ENCODE results near the gene PGF.
A peak's percentile ranks its signal among the peaks of the same experiment; 100 is the strongest.

Gene PGF

DNA sequence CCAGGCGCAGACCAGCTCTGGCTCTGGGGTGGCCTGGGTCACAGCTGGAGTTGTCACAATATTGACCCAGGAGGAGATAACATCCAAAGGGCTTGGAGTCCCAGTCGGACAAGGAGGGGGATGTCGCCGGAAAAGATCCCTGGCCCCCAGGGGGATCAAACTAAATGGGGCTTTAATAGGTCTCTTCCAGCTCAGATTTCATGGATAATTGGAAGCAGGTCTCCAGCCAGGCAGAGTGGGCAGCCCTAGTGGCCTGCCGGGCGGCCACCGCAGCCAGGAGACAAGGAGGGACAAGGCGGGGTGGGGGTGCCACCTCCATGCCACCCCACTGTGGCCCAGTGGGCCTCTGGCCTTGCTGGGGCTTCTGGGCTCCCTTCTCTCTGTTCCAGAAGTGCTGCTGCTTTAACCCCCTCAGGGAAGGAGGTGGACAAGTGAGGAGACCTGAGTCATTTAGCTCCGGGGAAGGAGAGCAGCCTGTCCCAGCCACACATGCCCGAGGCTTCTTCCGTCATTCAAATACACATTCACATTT is 23.1 kb upstream of the PGF start:
- DNase-seq (ENCODE audit: low read depth in 2 of 2), result no peak

DNA sequence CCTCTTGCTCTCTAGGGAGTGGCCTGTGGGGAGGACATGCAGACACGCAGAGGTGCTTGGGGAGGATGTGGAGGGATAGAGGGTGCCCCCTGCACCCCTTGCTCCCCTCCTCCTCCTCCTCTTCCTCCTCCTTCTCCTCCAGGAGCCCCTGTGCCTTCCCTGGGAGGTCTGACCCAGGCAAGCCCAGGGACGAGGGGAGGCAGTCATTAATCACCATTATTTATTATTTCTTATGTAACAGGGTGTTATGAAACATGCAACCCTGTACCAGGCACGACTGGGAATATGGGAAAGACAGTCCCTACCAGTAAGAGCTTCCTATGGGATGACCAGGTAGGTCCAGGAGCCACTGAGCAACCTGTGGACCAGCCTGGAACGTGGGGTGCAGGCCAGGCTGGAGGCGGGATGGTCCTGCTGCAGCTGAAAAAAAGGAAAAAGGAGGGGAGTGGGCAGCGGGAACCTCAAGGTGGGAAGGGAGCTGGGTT is 22.5 kb upstream of the PGF start:
- DNase-seq (ENCODE audit: low read depth in 2 of 2), result no peak

DNA sequence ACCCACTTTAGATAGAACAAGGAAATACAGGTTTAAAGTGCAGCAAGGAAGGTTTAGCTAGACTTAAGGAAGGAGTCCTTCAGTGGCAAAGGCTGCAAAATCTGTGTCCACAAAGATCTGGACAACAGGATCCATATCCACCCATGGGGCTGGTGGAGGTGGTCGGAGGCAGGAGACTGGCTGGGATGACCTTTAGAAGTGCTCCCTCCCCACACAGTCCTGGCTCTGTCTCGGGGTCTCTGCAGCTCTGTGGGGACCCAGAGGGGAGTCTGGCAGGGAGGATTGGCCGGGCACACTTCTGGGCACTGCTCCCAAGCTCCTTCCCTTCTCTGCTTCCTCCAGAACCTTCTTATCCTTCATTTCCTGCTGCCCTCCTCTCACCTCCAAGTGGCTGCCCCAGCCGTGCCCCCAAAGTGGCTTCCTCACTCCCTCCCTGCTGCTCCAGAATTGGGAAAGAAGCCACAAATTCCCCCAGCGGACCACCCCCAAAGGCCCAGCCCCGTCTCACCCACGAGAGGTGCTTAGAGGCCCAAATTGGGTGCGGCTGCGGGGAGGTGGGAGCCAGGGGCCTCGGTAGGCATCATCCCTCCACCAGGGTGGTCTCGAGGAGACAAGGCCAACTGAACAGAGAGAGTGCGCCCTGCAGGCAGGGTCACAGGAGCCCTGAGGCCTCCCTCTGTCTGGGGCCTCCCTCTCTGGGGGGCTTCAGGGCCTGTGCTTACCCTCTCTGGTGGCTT is 21.9 kb upstream of the PGF start:
- no peak for DNase-seq (ENCODE audit: low read depth in 2 of 2)

DNA sequence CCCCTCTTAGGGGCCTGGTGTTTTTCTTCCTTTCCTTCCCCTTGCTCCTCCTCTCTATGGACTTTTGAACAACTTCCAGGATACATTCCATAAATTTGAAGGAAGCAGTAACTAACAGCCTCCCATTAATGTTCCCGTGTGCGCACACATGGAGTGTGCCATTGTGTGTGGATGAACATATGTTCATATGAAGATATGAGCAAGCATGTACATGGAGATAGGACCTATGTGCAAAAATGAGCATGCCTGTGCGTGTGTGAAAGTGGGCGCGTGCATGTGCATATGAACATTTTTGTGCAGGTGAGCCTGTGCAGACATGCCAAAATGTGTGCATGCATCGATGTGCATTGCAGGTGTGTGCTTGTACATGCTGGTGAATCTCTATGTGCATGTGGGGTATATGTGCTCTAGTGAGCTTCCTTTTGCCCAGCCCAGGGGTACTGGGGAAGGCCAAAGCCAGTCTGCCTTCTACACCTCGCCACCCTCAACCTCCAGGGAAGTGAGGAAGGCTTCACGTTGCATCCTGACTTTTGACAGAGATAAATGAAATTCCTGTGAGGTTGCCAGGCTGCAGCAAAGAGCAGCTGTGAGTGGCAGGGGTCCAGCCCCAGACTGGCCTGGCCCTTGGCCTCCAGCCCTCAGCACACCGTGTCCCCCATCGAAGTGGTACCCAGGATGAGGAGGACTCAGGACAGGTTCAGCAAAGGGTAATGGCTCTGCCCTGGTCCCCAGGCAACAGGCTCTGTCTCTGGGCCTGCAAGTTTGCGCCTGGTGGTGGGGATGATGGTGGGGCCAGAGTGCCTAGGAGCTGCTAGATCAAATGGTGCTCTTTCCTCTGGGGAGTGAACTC is 21.1 kb upstream of the PGF start:
- no peak for DNase-seq (ENCODE audit: low read depth in 2 of 2)

DNA sequence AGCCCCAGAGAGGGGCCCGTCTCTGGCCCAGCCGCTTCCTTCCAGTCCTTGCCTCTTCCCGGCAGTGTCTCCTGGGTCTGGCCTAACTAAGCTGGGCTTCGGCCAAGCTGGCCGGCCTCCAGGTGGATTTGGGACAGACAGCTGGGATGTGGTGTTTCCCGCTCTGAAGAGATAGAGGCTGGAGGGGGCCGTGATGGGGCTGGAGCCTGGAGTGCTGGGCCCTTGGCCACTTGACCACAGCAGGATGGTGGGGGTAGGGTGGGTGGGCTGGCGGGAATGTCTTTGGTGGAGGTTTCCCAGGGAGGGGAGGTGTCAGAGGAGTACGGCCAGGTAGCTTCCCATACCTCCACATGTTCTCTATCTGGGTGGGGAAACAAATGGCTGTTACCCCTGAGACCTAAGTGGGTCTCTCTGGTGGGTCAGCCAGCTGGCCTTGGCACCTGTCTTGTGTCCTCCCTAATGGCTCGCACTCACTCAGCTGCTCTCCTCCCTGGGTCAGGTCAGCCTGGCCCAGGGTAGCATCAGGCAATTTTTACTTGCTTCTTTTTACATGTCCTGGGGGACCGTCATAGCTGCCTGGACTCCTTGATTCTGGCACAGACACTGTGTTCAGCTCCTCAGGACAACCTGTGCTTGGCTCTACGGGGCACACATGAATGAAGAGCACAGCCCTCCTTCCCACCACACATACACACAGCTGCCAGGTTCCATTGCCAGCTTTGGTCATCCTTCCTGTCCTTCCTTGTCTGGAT is 19.8 kb upstream of the PGF start:
- DNase-seq (ENCODE audit: low read depth in 2 of 2), result no peak

DNA sequence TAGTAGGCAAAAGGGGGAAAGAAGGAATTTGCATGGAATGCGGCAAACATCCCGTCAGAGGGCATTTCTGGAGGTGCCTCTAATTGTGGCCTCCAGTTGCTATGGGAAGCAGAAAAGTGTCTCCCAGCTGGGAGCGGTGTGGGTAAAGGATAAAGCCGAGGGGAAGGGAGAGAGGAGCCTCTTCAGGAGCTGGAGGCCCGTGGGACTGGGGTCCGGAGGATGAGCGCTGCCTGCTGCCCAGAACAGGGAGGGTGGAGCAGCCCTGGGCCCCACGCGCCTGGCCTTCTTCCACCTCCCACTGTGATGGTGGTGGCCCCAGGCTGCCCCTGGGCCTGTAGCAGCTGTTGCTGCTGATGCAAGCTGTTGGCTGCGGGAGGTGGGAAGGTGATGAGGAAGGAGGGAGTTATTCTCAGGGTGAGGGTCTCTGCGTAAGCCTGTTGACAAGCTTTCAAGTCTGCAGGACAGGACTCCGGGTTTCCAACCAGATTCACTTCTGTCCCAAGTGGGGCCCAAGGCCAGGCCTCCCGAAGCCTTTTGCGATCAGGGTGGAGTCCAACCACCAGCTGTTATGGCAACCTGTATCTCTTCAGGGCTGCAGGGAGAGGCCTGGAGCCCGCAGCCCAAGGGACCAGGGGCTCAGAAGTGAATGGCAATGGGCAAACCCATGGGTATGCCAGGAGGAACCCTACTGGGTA is 19.1 kb upstream of the PGF start:
- DNase-seq (ENCODE audit: low read depth in 2 of 2), result no peak

DNA sequence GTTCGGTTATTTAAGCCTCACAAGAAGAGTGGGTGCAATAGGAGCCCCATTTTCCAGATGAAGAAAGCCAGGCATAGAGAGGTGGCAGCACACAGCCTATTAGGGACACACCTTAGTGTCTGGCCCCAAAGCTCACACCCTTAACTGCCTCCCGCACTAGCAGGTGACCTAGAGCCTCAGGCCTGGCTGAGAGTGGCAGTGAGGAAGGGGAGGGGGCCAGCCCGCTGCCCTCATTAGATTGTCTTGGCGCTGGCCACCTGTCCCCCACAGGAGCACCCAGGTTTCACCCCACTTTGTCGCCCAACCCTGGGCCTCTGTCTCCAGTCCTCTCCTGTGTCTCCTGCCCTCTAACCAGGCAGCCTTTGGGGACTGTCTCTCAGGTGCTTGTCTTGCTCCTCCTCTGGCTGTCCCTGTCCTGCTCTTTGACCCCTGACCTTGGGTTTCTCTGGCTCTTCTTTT is 18.5 kb upstream of the PGF start:
- no peak for DNase-seq (ENCODE audit: low read depth in 2 of 2)

DNA sequence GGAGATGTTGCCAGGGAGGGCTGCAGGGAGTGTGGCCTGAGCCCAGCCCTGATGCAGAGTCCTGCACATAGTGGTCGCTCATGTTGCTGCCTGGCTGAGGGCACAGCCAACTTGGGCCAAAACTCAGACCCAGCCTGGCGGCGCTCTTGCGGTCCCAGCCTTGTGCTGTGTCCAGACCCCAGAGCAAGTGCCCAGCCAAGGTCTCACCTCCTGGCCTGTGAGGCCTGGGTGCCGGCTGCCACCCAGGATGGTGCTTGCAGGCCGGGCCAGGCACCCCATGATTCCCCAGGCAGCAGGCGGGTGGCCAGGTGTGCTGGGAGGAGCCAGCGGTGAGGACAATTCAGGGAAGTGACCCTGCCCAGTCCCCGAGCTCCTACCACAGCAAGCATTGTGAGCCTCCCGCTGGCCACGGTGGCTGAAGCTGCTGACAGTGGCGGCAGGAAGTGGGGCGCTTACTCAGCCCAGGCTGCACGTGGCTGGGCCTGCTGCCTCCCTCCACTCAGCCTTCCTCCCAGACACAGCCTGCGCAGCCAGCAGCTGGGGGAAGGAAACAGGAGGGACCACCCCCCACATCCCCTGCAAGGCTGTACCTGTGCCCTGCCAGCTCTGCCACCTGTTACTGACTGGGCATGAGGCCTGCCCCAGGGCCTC is 17.7 kb upstream of the PGF start:
- DNase-seq (ENCODE audit: low read depth in 2 of 2), result peak in 1 of 2 donors; percentile 11

DNA sequence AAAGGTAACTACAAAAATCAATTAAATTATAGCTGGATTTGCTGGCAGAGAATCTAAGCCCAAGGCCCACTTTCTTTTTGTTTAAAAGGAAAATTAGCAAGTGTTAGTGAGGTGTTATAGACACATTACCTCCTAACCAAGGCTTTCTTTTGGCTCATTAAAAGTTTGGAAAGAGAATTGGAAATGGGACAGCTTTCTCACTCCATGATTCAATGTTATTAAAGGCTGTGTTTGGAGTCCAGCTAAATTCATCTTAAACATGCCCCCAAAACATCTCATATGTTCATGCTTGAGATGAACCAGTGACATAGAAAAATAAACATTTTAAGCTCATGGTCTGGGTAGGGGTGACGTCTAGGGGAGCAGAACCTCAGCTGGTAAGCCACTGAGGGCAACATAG is 13.4 kb upstream of the PGF start:
- DNase-seq (ENCODE audit: low read depth in 2 of 2), result no peak

DNA sequence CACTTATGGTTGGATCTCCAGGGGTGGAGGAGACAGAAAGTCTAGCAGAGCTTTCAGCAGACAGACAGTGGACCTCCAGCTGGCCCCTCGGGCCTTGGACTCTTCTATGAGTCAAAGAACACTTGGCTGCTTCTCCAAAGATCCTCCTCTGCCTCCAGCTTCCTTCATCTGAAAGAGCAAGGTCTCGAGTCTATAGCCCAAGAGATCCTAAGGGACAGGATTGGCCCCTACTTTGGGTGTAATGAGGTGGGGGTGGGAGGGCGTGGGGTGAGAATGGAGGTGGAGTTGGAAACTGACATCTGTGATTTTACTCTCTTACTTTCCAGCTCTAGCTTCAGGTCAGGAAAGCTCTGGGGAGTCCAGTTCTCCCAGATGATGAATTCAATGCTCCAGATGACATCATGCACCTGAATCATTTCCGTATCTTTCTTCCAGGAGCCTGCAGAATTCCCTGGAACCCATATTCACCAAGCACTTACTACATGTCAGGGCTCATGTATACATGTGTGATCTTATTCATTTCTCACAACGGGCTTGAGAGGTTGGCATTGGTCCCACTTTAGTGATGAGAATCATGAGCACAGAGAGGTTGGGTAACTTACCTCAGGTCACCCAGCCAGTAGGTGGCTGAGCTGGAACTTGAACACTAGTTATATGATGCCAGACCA is 10.2 kb upstream of the PGF start:
- no peak for DNase-seq (ENCODE audit: low read depth in 2 of 2)

DNA sequence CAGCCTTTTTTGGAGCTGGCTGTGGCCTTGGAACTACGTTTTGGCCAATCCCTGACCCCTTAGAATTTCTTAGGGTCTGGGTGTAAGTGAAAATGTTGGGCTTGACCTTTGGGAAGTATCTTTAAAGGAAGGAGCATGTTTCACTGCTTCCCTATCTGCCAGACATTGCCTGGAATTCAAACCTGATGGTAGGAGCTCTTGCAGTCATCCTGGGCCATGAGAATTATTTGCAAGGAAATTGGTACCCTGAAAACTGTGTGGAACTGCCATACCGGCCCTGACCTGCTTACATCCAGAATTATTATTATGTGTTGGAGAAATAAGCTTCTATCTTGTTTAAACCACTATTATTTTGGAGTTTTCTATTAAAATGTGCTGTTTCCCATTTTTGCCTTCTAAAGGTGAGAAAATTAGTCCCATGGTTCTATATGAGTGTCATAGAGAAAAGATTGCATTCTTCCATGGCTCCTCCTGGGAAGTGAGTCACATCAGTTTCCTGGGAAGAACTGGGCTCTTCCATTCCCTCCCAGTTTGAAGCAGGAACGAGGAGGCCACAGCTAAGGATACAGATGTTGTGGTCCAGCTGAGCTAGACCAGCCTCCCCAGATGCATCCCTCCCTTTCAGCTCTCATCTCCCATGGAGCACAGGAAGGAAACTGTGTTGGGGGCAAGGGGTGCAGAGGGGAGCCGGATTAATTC is 9.5 kb upstream of the PGF start:
- DNase-seq (ENCODE audit: low read depth in 2 of 2), result no peak

DNA sequence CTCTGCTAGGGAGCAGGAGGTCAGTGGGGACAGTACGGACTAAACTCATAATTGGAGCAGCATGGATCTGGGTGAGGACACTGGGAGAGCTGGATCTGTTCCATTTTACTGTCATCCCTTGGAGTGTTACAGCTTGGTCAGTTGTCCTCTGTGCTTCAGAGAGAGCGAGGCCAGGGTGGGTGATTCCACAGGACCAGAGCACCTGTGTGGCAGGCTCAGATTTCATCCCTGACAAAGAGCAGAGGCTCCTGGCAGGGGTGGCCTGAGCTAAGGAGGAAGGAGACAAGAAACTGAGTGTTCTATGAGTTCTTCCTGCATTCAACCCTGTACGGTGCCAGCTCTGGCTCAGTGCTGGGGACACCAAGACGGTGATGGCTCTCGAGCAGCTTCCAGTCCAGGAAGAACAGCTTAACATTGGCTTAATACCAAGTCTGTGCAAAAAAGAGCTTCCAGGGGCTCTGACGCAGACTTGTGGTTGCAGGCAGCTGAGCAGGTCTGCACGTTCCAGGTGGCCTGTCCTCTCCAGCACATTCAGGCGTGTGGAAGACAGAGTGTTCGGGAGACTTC is 8.4 kb upstream of the PGF start:
- DNase-seq (ENCODE audit: low read depth in 2 of 2), result no peak

DNA sequence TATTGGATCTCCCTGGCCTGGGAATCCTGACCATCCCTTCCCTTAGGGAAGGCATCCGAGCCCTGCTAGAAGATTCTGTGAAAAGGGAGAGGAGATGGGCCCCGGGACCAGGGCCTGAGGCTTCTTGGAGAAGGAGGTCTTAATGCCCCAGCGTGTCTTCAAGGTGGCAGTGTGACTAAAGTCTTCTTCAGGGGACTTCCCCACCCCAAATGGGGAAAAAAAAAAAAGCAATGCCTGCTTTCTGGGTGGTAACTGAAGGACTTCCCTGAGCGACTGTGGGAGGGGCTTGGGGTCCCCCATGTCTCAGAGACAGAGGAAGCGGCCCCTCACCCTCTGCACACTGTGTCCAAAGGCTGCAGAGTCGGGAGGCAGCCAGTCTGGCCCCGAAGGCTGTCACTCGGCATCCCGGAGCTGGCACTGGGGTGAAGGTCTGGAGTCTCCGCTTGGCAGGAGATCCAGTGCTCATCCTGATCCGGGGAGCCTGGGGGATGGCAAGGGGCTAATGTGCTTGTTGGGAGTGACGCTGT is 7.8 kb upstream of the PGF start:
- DNase-seq (ENCODE audit: low read depth in 2 of 2), result no peak

DNA sequence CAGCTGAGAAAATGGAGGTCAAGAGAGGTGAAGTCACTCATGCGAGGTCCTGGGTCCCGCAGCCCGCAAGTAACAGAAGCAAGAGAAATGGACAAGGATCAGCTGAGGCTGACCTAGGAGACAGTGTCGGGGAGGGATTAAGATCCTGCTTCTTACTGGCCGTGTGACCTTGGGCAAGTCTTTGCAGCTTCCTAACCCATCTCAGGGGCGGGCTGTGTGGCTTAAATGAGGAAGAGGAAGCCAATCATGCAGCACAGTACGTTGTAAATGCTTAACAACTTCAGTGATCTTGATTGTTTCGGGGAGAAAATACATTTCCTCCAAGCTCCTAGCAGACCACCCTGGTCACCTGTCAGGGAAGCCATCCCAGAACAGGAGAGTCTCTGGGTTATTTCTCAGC is 7.1 kb upstream of the PGF start:
- DNase-seq (ENCODE audit: low read depth in 2 of 2), result no peak

DNA sequence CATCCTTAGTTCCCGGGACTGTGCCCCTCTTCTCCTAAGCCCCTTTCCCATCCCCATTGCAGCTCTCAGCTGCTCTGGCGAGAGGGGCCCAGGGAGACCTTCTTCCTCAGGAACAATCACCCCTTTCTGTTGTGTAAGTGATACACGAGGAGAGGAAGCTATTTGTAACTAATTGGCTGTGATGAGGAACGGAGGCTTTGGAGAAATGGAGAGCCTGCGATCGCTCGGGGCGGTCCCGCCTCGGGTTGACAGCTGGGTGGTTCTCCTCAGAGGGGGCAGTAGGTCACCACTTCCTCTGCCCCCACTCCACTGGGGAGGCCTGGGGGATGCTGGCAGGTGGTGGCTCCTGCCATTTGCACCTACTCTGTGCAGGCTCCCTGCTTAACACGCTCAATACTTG is 6.6 kb upstream of the PGF start:
- no peak for DNase-seq (ENCODE audit: low read depth in 2 of 2)

DNA sequence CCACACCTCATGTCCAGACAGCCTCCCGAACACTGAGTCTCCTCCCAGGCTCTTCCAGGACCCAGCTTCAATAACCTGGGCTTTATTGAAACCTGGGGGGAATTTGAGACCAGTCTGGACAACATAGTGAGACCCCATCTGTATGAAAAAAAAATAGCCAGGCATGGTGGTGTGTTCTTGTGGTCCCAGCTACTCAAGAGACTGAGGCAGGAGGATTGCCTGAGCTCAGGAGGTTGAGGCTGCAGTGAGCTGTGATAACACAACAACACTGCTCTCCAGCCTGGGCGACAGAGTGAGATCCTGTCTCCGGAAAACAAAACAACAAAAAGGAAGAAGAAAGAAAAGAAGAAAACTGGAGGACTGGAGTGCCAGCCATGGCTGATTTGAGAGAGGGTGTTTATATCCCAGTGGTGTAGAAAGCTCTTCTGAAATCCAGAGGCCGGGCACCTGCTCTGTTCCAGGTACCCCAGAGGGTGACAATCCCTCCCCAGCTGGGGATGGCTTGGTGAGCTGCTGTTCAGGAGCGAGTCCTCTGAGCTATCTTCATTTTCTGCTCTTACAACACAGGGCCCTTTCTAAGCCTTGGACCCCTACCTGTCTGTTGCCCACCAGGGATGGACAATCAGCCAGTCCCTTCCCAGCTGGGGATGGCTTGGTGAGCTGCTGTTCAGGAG is 6.0 kb upstream of the PGF start:
- DNase-seq (ENCODE audit: low read depth in 2 of 2), result no peak

DNA sequence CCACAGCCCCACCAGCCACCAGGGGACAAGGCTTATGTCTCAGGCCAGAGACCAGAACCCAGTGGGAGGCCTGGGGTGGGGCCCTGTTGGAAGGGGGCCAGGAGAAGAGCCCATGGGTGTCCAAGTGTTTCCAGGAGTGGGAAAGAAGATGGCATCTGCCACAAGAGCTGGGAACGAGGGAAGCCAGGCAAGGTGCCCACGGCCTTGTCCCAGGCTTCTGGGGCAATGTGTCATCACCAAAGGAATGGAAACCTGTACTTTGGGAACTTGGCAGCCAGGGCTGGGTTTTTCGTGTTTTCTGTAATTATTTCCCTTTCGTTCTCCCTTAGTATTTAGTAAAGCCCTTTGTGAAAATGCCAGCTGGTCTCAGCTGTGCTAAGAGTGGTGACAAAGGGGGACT is 5.3 kb upstream of the PGF start:
- no peak for DNase-seq (ENCODE audit: low read depth in 2 of 2)

DNA sequence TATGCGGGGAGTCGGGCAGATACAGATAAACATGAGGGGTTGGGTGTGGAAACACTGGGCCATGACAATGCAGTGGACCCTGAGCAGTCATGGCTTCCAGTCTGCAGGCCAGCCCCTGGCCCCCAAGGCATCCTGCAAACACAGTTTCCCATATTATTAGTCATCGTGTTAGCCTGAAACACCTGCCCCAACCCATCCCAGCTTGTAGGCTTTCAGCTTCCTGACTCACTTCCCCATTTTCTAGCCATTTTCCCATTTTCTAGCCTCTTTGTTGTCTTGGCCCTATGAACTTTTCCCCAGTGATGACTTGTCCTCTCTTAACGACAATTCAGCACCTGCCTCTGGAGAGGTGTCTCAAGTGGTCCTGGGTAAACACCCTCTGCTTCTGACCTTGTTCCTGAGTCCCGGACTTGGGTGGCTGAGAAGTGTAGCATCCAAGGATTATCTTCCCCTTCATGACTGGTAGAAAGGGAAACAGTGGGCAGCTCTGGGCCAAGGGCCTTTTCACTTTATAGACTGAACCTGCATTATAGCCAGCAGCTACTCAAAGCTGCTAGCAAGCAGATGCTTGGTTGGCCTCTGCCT is 4.3 kb upstream of the PGF start:
- DNase-seq (ENCODE audit: low read depth in 2 of 2), result no peak
